CD4-positive, alpha-beta T cell (primary cell): Measurements from ENCODE around the gene CD47. TPM values are rescaled to one million over a fixed set of nuclear protein-coding genes. Genes with fewer than 3 reads are reported as not detected.

Experiments used
- ATAC-seq: fragments of 200-7000 bp; cut with Tn5 transposase; one replicate; pipeline ENCODE4 v1.10.0; 2022; ENCODE audit warnings: mild to moderate bottlenecking; ENCODE audit not compliant: poor library complexity
- CTCF ChIA-PET: fragments of 350-600 bp; sonication (Branson Sonifier 250); formaldehyde crosslinking; loops from one replicate; lab custom pipeline; 2021; ENCODE audit warnings: antibody characterized with exemption, inconsistent platforms; lab: Charles Lee
- POLR2A ChIA-PET: fragments of 350-600 bp; sonication (Branson Sonifier 250); formaldehyde crosslinking; loops from one replicate; lab custom pipeline; 2021; ENCODE audit warnings: antibody characterized with exemption, inconsistent platforms; lab: Charles Lee
- DNase-seq, 14 experiments: peaks; one replicate each; pipeline ENCODE4 v3.0.0-alpha.2; 2013 to 2020; ENCODE audit warnings: mixed read lengths in 2 of 14
- H3K27ac ChIP-seq, 2 donors: one replicate each; pipeline versions ENCODE4 v1.5.1 to v1.7.0; 2013; ENCODE audit warnings: low read length in 2 of 2, low read depth in 1 of 2, mild to moderate bottlenecking in 1 of 2
- H3K27me3 ChIP-seq, 2 experiments: 1 replicate in 1 of 2; 2 replicates in 1 of 2; pipeline versions ENCODE4 v1.6.1 to v1.7.0; 2013; ENCODE audit warnings: low read length in 2 of 2, control low read depth in 1 of 2, mild to moderate bottlenecking in 1 of 2, moderate library complexity in 1 of 2; ENCODE audit not compliant: insufficient read depth in 2 of 2, control insufficient read depth in 1 of 2
- H3K36me3 ChIP-seq: one replicate; pipeline ENCODE4 v1.6.1; 2013; ENCODE audit warnings: low read length, control low read depth; ENCODE audit not compliant: insufficient read depth
- H3K4me1 ChIP-seq: one replicate; pipeline ENCODE4 v1.6.1; 2013; ENCODE audit warnings: low read length, control low read depth; ENCODE audit not compliant: insufficient read depth
- H3K4me3 ChIP-seq: one replicate; pipeline ENCODE4 v1.5.1; 2013; ENCODE audit warnings: mild to moderate bottlenecking, low read length, moderate library complexity
- H3K9me3 ChIP-seq, 2 experiments: 1 replicate in 1 of 2; 2 replicates in 1 of 2; pipeline versions ENCODE4 v1.6.1 to v1.7.0; 2013; ENCODE audit warnings: low read length in 2 of 2, mild to moderate bottlenecking in 2 of 2, control low read depth in 1 of 2, moderate library complexity in 1 of 2; ENCODE audit not compliant: control insufficient read depth in 1 of 2, insufficient read depth in 1 of 2
- H3K27ac Mint-ChIP-seq: one replicate; pipeline ENCODE4 v1.8.0; 2020; ENCODE audit warnings: mixed read lengths
- H3K27me3 Mint-ChIP-seq: one replicate; pipeline ENCODE4 v1.8.0; 2021; ENCODE audit warnings: mixed read lengths
- H3K36me3 Mint-ChIP-seq: one replicate; pipeline ENCODE4 v1.8.0; 2021; ENCODE audit warnings: low read depth, mixed read lengths
- H3K4me1 Mint-ChIP-seq: one replicate; pipeline ENCODE4 v1.8.0; 2021; ENCODE audit warnings: low read depth, mixed read lengths
- H3K4me3 Mint-ChIP-seq: one replicate; pipeline ENCODE4 v1.8.0; 2020; ENCODE audit warnings: mild to moderate bottlenecking, mixed read lengths
- H3K9me3 Mint-ChIP-seq: one replicate; pipeline ENCODE4 v1.8.0; 2020; ENCODE audit warnings: mixed read lengths
- CTCF ChIP-seq: fragments of 200-600 bp; IDR thresholded peaks from one replicate; pipeline ENCODE4 v1.8.0; 2022; ENCODE audit warnings: antibody characterized with exemption, mild to moderate bottlenecking
- intact Hi-C, 2 experiments: fragments of 100-400 bp; cut with DNase I in 1 of 2; cut with micrococcal nuclease in 1 of 2; formaldehyde crosslinking; loops; one replicate each; pipeline versions ENCODE4 v1.15.1 to v1.9.0; 2023 to 2025; cut with DNase I, micrococcal nuclease
- total RNA-seq, 174 experiments: library from RNA in 2 of 174; stranded (reverse) in 2 of 174; gene quantifications; one replicate each; pipeline ENCODE4 v1.2.3 and lab custom pipeline; 2021 to 2026

Gene CD47
- total RNA-seq, 2 experiments from 2014 or later: 166 to 170 TPM

DNA sequence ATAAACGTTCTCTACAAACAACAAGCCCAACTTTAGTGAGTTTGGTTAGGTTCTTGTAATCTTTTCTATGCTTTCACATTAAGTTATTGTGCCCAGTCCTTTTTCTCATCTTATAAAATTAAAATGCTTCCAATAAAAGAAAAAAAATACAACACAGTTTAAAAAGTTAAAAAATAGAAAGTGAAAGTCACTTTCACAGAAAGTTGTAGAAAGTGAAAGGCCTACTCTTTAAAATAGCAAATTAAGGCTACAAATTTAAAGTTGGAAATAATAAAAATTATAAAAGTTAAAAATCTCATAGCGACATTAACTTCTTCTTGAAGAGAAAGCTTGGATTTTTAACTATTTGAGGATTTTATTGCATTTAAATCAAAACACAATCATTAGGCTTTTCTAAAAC lies 35.9 kb downstream of the CD47 start:
- Histone ChIP-seq H3K4me3 (no peak overlapping the region), H3K4me1 (peaks cover 11% of the 10 kb centered on the region), H3K27me3 (no peaks in the 10 kb centered on the region), H3K9me3 (no peaks in the 10 kb centered on the region), H3K27ac (no peak overlapping the region), H3K36me3 (peaks cover 96% of the 10 kb centered on the region)
- CTCF ChIA-PET: no interaction called here
- Mint-ChIP-seq H3K4me3 (no peak overlapping the region), H3K36me3 (peaks cover 90% of the 10 kb centered on the region), H3K27me3 (no peaks in the 10 kb centered on the region), H3K27ac (peak overlapping the region; percentile 74), H3K9me3 (no peaks in the 10 kb centered on the region), H3K4me1 (peaks cover 62% of the 10 kb centered on the region)
- POLR2A ChIA-PET: no interaction called here
- DNase-seq (no peak), ATAC-seq (no peak)
- intact Hi-C loops: loop anchor here (5.0 to 10.0 kb wide), 2 partner anchors 32 to 350 kb away; no protein-coding TSS in a partner anchor
- TF ChIP-seq CTCF: no peak

DNA sequence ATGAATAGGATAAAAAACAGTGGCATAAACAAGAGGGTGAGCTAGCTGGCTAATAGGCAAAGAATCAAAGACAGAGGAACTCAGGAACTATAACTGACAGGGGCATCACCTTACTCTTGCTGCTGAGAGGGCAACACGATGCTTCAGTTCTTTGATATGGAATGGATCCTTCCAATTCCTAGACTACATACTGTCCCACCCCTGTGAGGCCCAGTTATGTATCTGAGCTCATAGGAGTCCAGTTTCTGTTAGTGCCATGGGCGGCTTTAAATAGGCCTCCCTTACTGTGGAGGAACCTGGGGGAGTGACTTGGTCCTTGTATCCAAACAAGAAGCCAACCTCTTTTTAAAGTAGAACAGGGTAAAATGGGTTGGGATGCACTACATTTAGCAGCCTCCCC lies 37.3 kb downstream of the CD47 start:
- H3K27me3 ChIP-seq: no peaks in the 10 kb centered on the region
- intact Hi-C loops: loop anchor here (5.0 to 10.0 kb wide), 2 partner anchors 34 to 351 kb away; no protein-coding TSS in a partner anchor
- no peaks in the 10 kb centered on the region for H3K9me3 ChIP-seq
- peak overlapping the region; percentile 74 for H3K27ac Mint-ChIP-seq
- CTCF ChIA-PET: interaction anchor here (0.6 kb wide), 2 partner anchors 10 to 16 kb away, joined by 3 to 4 read pairs; no protein-coding TSS in a partner anchor
- no peak overlapping the region for H3K4me3 Mint-ChIP-seq
- H3K9me3 Mint-ChIP-seq: no peaks in the 10 kb centered on the region
- POLR2A ChIA-PET: interaction anchor here (0.7 to 1.0 kb wide), 2 partner anchors 11 to 19 kb away, joined by 3 read pairs; no protein-coding TSS in a partner anchor
- no peak for ATAC-seq
- H3K36me3 ChIP-seq: peaks cover 92% of the 10 kb centered on the region
- peaks cover 66% of the 10 kb centered on the region for H3K4me1 Mint-ChIP-seq
- peak overlapping the region in 1 of 2 donors; percentile 2 for H3K27ac ChIP-seq
- H3K4me3 ChIP-seq: no peak overlapping the region
- no peaks in the 10 kb centered on the region for H3K27me3 Mint-ChIP-seq
- TF ChIP-seq CTCF: no peak
- no peak for DNase-seq
- peaks cover 91% of the 10 kb centered on the region for H3K36me3 Mint-ChIP-seq
- peaks cover 11% of the 10 kb centered on the region for H3K4me1 ChIP-seq

GRCh38 chr3:108053067-108053466 lies 37.8 kb downstream of the CD47 start:
- H3K27me3 Mint-ChIP-seq: no peaks in the 10 kb centered on the region

More at GRCh38 chr3:108053067-108053466, 37.8 kb downstream of the CD47 start:
- peaks cover 88% of the 10 kb centered on the region for H3K36me3 ChIP-seq
- peaks cover 63% of the 10 kb centered on the region for H3K4me1 Mint-ChIP-seq
- CTCF ChIA-PET: interaction anchor here (0.6 to 1.4 kb wide), 3 partner anchors 10 to 17 kb away, joined by 3 to 4 read pairs (median 4); no protein-coding TSS in a partner anchor
- no peak for ATAC-seq
- POLR2A ChIA-PET: interaction anchor here (0.7 to 1.1 kb wide), 3 partner anchors 10 to 72 kb away, joined by 3 read pairs; no protein-coding TSS in a partner anchor
- H3K9me3 ChIP-seq: no peaks in the 10 kb centered on the region
- no peaks in the 10 kb centered on the region for H3K9me3 Mint-ChIP-seq
- no peak overlapping the region for H3K4me3 Mint-ChIP-seq
- peaks cover 90% of the 10 kb centered on the region for H3K36me3 Mint-ChIP-seq
- peaks cover 11% of the 10 kb centered on the region for H3K4me1 ChIP-seq
- no peak for TF ChIP-seq CTCF
- H3K27ac Mint-ChIP-seq: peak overlapping the region; percentile 74
- H3K27ac ChIP-seq: no peak overlapping the region
- intact Hi-C loops: loop anchor here (5.0 to 10.0 kb wide), 2 partner anchors 34 to 352 kb away; no protein-coding TSS in a partner anchor
- DNase-seq: no peak
- no peaks in the 10 kb centered on the region for H3K27me3 ChIP-seq
- no peak overlapping the region for H3K4me3 ChIP-seq
